HepG2 (cell line): ENCODE results near the gene CNTF. TPM values are rescaled to one million over a fixed set of nuclear protein-coding genes. Genes with fewer than 3 reads are reported as not detected.
A peak's percentile ranks its signal among the peaks of the same experiment; 100 is the strongest.

Experiments used
- ATF2 ChIP-seq: sonication (generic); formaldehyde crosslinking; IDR thresholded peaks from 2 replicates; pipeline ENCODE4 v1.4.0; 2020; ENCODE audit warnings: missing genetic modification reagents
- E2F2 ChIP-seq: sonication (generic); formaldehyde crosslinking; IDR thresholded peaks from 2 replicates; pipeline ENCODE4 v1.4.0; 2020; ENCODE audit warnings: missing genetic modification reagents, borderline replicate concordance
- ISL2 ChIP-seq: sonication (generic); formaldehyde crosslinking; IDR thresholded peaks from 2 replicates; pipeline ENCODE4 v1.5.0; 2020; ENCODE audit warnings: missing genetic modification reagents
- MAZ ChIP-seq, 2 experiments: sonication (generic) in 1 of 2; formaldehyde crosslinking in 1 of 2; IDR thresholded peaks; 2 replicates each; pipeline versions ENCODE4 v1.5.0 to v1.6.1; 2012 to 2020; ENCODE audit warnings: low read depth in 2 of 2, mild to moderate bottlenecking in 2 of 2, borderline replicate concordance in 1 of 2, improper control_type of control experiment in 1 of 2, low read length in 1 of 2, missing genetic modification reagents in 1 of 2, moderate library complexity in 1 of 2
- NCOA2 ChIP-seq: sonication (generic); formaldehyde crosslinking; IDR thresholded peaks from 2 replicates; pipeline ENCODE4 v1.8.0; 2022; ENCODE audit warnings: inconsistent platforms
- NFYB ChIP-seq: sonication (generic); formaldehyde crosslinking; IDR thresholded peaks from 2 replicates; pipeline ENCODE4 v1.4.0; 2020; ENCODE audit warnings: missing genetic modification reagents
- PRPF4 ChIP-seq: fragments of 200-400 bp; formaldehyde crosslinking; IDR thresholded peaks from 2 replicates; pipeline ENCODE4 v1.6.1; 2016; ENCODE audit warnings: low read length, low read depth; ENCODE audit not compliant: poor library complexity, severe bottlenecking
- SIN3B ChIP-seq: fragments of 150-350 bp; IDR thresholded peaks from 2 replicates; pipeline ENCODE4 v1.6.1; 2014; ENCODE audit warnings: low read length
- SOX5 ChIP-seq: IDR thresholded peaks from 2 replicates; pipeline ENCODE4 v1.6.1; 2016; ENCODE audit warnings: borderline replicate concordance
- UBTF ChIP-seq: sonication (generic); formaldehyde crosslinking; IDR thresholded peaks from 2 replicates; pipeline ENCODE4 v1.4.0; 2020; ENCODE audit warnings: mild to moderate bottlenecking, missing genetic modification reagents
- ZNF292 ChIP-seq: sonication (generic); formaldehyde crosslinking; IDR thresholded peaks from 2 replicates; pipeline ENCODE4 v1.8.1; 2022; ENCODE audit warnings: mild to moderate bottlenecking, low read depth, missing genetic modification reagents, borderline replicate concordance
- ZNF678 ChIP-seq: sonication (generic); formaldehyde crosslinking; IDR thresholded peaks from 2 replicates; pipeline ENCODE4 v1.4.0; 2020; ENCODE audit warnings: mild to moderate bottlenecking, missing genetic modification reagents
- polyA plus RNA-seq, 8 experiments: library from polyadenylated mRNA; depleted of rRNA in 3 of 8; stranded (reverse) in 7 of 8; unstranded in 1 of 8; fragments of >200 nt; fragmentation: Illumina TruSeq in 4 of 8; extraction: Trizol in 4 of 8; gene quantifications; 2 replicates each; pipeline versions ENCODE4 v1.2.1 to v1.2.3, GENCODE V29; 2011 to 2016; ENCODE audit warnings: low read depth in 4 of 8, missing spikeins in 1 of 8, mixed read lengths in 1 of 8; ENCODE audit not compliant: insufficient read depth in 1 of 8
- total RNA-seq, 5 experiments: library from RNA; depleted of rRNA; stranded (reverse); fragments of >200 nt; fragmentation: Illumina TruSeq; extraction: Trizol; gene quantifications; 2 replicates each; pipeline ENCODE4 v1.2.3, GENCODE V29; 2016; ENCODE audit warnings: low read depth in 1 of 5
- TF ChIP-seq, protein P1 (sequence below): IDR thresholded peaks from 2 replicates; pipeline ENCODE4 v1.6.1; 2016
- TF ChIP-seq, protein P2 (sequence below): sonication (generic); formaldehyde crosslinking; IDR thresholded peaks from 2 replicates; pipeline ENCODE4 v1.4.0; 2020; ENCODE audit warnings: missing genetic modification reagents
- TF ChIP-seq, protein P3 (sequence below): IDR thresholded peaks from 2 replicates; pipeline ENCODE4 v1.6.1; 2018; ENCODE audit warnings: missing genetic modification reagents

CNTF gene
- total and polyA plus RNA-seq, 2 of the 13 experiments (the other 11 are each of a cell fraction or from before 2014, with no cell fraction given) = 0.51 to 2.3 TPM

- peak; percentile 70; the same call in 1 of the 2 replicates for TF ChIP-seq UBTF (CRISPR knock-in tag)
- TF ChIP-seq PRPF4 = no peak
- TF ChIP-seq, protein P1, sequence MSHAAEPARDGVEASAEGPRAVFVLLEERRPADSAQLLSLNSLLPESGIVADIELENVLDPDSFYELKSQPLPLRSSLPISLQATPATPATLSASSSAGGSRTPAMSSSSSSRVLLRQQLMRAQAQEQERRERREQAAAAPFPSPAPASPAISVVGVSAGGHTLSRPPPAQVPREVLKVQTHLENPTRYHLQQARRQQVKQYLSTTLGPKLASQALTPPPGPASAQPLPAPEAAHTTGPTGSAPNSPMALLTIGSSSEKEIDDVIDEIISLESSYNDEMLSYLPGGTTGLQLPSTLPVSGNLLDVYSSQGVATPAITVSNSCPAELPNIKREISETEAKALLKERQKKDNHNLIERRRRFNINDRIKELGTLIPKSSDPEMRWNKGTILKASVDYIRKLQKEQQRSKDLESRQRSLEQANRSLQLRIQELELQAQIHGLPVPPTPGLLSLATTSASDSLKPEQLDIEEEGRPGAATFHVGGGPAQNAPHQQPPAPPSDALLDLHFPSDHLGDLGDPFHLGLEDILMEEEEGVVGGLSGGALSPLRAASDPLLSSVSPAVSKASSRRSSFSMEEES (CRISPR knock-in tag) = peak; percentile 98
- TF ChIP-seq ZNF678 (CRISPR knock-in tag) = no peak
- TF ChIP-seq, protein P2, sequence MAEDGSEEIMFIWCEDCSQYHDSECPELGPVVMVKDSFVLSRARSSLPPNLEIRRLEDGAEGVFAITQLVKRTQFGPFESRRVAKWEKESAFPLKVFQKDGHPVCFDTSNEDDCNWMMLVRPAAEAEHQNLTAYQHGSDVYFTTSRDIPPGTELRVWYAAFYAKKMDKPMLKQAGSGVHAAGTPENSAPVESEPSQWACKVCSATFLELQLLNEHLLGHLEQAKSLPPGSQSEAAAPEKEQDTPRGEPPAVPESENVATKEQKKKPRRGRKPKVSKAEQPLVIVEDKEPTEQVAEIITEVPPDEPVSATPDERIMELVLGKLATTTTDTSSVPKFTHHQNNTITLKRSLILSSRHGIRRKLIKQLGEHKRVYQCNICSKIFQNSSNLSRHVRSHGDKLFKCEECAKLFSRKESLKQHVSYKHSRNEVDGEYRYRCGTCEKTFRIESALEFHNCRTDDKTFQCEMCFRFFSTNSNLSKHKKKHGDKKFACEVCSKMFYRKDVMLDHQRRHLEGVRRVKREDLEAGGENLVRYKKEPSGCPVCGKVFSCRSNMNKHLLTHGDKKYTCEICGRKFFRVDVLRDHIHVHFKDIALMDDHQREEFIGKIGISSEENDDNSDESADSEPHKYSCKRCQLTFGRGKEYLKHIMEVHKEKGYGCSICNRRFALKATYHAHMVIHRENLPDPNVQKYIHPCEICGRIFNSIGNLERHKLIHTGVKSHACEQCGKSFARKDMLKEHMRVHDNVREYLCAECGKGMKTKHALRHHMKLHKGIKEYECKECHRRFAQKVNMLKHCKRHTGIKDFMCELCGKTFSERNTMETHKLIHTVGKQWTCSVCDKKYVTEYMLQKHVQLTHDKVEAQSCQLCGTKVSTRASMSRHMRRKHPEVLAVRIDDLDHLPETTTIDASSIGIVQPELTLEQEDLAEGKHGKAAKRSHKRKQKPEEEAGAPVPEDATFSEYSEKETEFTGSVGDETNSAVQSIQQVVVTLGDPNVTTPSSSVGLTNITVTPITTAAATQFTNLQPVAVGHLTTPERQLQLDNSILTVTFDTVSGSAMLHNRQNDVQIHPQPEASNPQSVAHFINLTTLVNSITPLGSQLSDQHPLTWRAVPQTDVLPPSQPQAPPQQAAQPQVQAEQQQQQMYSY = no peak
- TF ChIP-seq ISL2 (CRISPR knock-in tag) = no peak
- TF ChIP-seq ATF2 (CRISPR knock-in tag) = no peak
- no peak for TF ChIP-seq ZNF292 (CRISPR knock-in tag)
- TF ChIP-seq NFYB (CRISPR knock-in tag) = no peak
- no peak for TF ChIP-seq E2F2 (CRISPR knock-in tag)
- TF ChIP-seq MAZ (IDR thresholded peaks at IDR 0.05; ENCODE audit: borderline replicate concordance, low read depth, low read length) = 0 out of 2 replicates have a peak, but pooled peaks have one; percentile 7
- TF ChIP-seq MAZ (CRISPR knock-in tag; IDR thresholded peaks at IDR 0.05; ENCODE audit: low read depth) = peak; percentile 80
- TF ChIP-seq NCOA2 (CRISPR knock-in tag) = no peak; the same call in 1 of the 2 replicates
- peak; percentile 64; the same call in 1 of the 2 replicates for TF ChIP-seq SIN3B
- TF ChIP-seq SOX5 (CRISPR knock-in tag) = no peak
- TF ChIP-seq, protein P3, sequence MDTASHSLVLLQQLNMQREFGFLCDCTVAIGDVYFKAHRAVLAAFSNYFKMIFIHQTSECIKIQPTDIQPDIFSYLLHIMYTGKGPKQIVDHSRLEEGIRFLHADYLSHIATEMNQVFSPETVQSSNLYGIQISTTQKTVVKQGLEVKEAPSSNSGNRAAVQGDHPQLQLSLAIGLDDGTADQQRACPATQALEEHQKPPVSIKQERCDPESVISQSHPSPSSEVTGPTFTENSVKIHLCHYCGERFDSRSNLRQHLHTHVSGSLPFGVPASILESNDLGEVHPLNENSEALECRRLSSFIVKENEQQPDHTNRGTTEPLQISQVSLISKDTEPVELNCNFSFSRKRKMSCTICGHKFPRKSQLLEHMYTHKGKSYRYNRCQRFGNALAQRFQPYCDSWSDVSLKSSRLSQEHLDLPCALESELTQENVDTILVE = peak; percentile 62; the same call in 1 of the 2 replicates
Observed at GRCh38 chr11:58579192-58580129, 43.0 kb upstream of the CNTF start (continued).
